OCI-LY1 (cell line): ENCODE data around the gene COMMD1.

Source experiments
- EZH2 ChIP-seq: fragments of 200-600 bp; sonication (generic), shearing (Covaris generic); IDR thresholded peaks from 2 replicates; pipeline ENCODE4 v1.8.0; 2017; ENCODE audit warnings: borderline replicate concordance, mixed run types, mild to moderate bottlenecking, antibody characterized with exemption, low read length, moderate library complexity, mixed read lengths
- TF ChIP-seq, protein P1 (sequence below): fragments of 200-600 bp; sonication (generic), shearing (Covaris generic); IDR thresholded peaks from 2 replicates; pipeline ENCODE4 v1.5.1; 2017; ENCODE audit warnings: mild to moderate bottlenecking, antibody characterized with exemption, low read length, moderate library complexity, mixed read lengths

DNA sequence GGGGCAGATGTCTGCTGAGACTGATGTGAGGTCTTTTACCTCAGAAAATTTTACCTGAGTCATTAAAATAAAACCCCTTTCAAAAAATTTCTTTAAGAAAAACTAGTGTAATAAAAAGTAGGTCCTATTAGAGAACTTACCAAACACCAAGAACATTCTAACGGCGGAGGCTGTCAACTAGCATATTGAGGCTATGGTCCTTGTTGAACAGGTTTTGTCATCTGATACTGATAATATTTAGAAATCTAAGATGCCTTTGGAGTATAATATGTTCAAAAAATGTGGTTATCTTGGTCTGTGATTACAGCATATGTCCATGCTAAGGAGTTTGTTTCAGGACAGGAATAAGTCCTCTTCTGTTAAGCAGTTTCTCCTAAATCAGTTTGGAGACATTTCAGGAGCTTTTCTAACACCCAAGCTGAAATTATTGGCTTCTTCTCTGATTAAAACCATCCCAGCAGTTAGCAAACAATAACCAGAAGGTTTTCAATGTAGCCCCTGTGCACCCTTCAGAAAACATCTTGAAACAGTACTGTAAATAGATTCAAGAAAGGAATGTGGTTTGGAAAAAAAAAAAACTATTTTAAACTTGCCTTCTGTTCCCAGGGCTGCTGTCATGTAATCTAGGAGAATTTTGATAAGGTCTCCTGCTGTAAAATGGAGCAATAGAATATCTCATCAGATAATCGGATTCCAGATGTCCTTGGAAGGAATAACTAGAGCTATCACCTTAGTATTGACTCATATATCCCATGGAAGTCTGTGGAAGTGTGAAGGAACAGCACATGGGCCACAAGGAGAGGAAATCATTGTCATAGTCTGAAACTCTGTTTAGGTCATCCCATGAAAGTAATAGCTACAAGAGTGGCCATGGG is 231.7 kb downstream of the COMMD1 start:
- TF ChIP-seq EZH2: no peak
- TF ChIP-seq, protein P1, sequence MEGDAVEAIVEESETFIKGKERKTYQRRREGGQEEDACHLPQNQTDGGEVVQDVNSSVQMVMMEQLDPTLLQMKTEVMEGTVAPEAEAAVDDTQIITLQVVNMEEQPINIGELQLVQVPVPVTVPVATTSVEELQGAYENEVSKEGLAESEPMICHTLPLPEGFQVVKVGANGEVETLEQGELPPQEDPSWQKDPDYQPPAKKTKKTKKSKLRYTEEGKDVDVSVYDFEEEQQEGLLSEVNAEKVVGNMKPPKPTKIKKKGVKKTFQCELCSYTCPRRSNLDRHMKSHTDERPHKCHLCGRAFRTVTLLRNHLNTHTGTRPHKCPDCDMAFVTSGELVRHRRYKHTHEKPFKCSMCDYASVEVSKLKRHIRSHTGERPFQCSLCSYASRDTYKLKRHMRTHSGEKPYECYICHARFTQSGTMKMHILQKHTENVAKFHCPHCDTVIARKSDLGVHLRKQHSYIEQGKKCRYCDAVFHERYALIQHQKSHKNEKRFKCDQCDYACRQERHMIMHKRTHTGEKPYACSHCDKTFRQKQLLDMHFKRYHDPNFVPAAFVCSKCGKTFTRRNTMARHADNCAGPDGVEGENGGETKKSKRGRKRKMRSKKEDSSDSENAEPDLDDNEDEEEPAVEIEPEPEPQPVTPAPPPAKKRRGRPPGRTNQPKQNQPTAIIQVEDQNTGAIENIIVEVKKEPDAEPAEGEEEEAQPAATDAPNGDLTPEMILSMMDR: no peak
